ENCODE results near the gene PLAA. TPM values are rescaled to one million over a fixed set of nuclear protein-coding genes. Genes with fewer than 3 reads are reported as not detected.

Gene PLAA
- total RNA-seq, 4 donors from 2014 or later, result 22.4 to 32.3 (median 28.0) TPM

GRCh38 chr9:26925609-26926008, 21.4 kb downstream of the PLAA start:
- WGBS, result 99% methylated on average over 4 of the region's 4 CpGs
- Histone ChIP-seq H3K4me3 (no peak overlapping the region), H3K4me1 (peaks cover 0 to 12% (median 3%) of the 10 kb centered on the region in 4 donors), H3K36me3 (peaks cover 22 to 84% (median 66%) of the 10 kb centered on the region in 4 donors), H3K9me3 (no peaks in the 10 kb centered on the region), H3K27me3 (no peaks in the 10 kb centered on the region), H3K27ac (replicated peaks in 1 of 4) (no peak overlapping the region)
- DNase-seq (ENCODE audit: extremely low spot score), result no peak
- intact Hi-C loops (cut with DNase I), result loop anchor here (10.0 kb wide), 1 partner anchor 49 kb away; no protein-coding TSS in a partner anchor
- no peak for TF ChIP-seq POLR2AphosphoS5 (IDR thresholded peaks at IDR 0.05)
- TF ChIP-seq POLR2A (IDR thresholded peaks at IDR 0.05; ENCODE audit: low read depth), result no peak
- TF ChIP-seq EP300 (IDR thresholded peaks at IDR 0.05), result no peak
- TF ChIP-seq CTCF (IDR thresholded peaks at IDR 0.05), result no peak

DNA sequence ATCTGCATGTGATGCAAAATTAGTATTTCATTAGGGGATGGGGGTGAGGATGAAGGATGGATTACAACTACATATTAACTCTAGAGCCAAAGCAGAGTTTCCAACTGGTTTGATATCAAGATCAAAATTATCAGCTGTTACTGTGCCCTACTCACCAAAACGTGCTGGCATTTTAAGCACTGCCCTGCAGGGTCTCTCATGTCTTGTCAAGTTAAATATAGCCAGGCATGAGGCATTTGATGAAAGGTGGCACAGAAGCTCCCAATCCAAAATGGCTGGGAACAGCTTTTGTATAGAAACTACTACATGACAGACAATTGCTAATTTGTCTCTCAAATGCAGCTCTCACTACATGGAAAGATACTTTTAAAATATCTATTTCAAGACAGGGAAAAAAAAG, 27.3 kb downstream of the PLAA start:
- intact Hi-C loops (cut with DNase I), result loop anchor here (10.0 kb wide), 1 partner anchor 55 kb away; no protein-coding TSS in a partner anchor
- Histone ChIP-seq H3K36me3 (peaks cover 44 to 100% (median 88%) of the 10 kb centered on the region in 4 donors), H3K27ac (replicated peaks in 1 of 4) (no peak overlapping the region), H3K27me3 (no peaks in the 10 kb centered on the region), H3K9me3 (no peaks in the 10 kb centered on the region), H3K4me1 (no peaks in the 10 kb centered on the region), H3K4me3 (no peak overlapping the region)
- TF ChIP-seq EP300 (IDR thresholded peaks at IDR 0.05), result no peak
- TF ChIP-seq POLR2A (IDR thresholded peaks at IDR 0.05; ENCODE audit: low read depth), result no peak
- no peak for DNase-seq (ENCODE audit: extremely low spot score)
- 75% methylated on average over 1 of the region's 1 CpG for WGBS

- TF ChIP-seq POLR2A (IDR thresholded peaks at IDR 0.05; ENCODE audit: low read depth), result no peak
- no peak for TF ChIP-seq POLR2AphosphoS5 (IDR thresholded peaks at IDR 0.05)
- no peak for TF ChIP-seq CTCF (IDR thresholded peaks at IDR 0.05)
- no peak for TF ChIP-seq EP300 (IDR thresholded peaks at IDR 0.05)
These were observed 33.8 kb downstream of the PLAA start for GRCh38 chr9:26913138-26913668.

GRCh38 chr9:26904671-26905070, 42.4 kb downstream of the PLAA start:
- TF ChIP-seq EP300 (IDR thresholded peaks at IDR 0.05) (no peak), CTCF (IDR thresholded peaks at IDR 0.05) (no peak), POLR2A (IDR thresholded peaks at IDR 0.05; ENCODE audit: low read depth) (no peak), POLR2AphosphoS5 (IDR thresholded peaks at IDR 0.05) (no peak)

More at GRCh38 chr9:26913138-26913668, 33.8 kb downstream of the PLAA start:
- Histone ChIP-seq H3K36me3 (peaks cover 20 to 82% (median 57%) of the 10 kb centered on the region in 4 donors), H3K4me1 (no peaks in the 10 kb centered on the region), H3K9me3 (no peaks in the 10 kb centered on the region), H3K27ac (replicated peaks in 1 of 4) (no peak overlapping the region), H3K27me3 (no peaks in the 10 kb centered on the region), H3K4me3 (no peak overlapping the region)
- DNase-seq (ENCODE audit: extremely low spot score), result no peak
- 87% methylated on average over 2 of the region's 2 CpGs for WGBS
- intact Hi-C loops (cut with DNase I), result no loop called here

GRCh38 chr9:26904070-26904469, 43.0 kb downstream of the PLAA start:
- peaks cover 29 to 53% (median 40%) of the 10 kb centered on the region in 4 donors for H3K36me3 ChIP-seq
- no peak overlapping the region for H3K27ac ChIP-seq (replicated peaks in 1 of 4)
- H3K9me3 ChIP-seq, result no peaks in the 10 kb centered on the region
- no peaks in the 10 kb centered on the region for H3K4me1 ChIP-seq
- TF ChIP-seq POLR2A (IDR thresholded peaks at IDR 0.05; ENCODE audit: low read depth) (no peak), CTCF (IDR thresholded peaks at IDR 0.05) (no peak), EP300 (IDR thresholded peaks at IDR 0.05) (no peak), POLR2AphosphoS5 (IDR thresholded peaks at IDR 0.05) (no peak)
- H3K4me3 ChIP-seq, result no peak overlapping the region
- 43% methylated on average over 3 of the region's 3 CpGs for WGBS
- no peak for DNase-seq (ENCODE audit: extremely low spot score)
- no peaks in the 10 kb centered on the region for H3K27me3 ChIP-seq
- intact Hi-C loops (cut with DNase I), result no loop called here

More at GRCh38 chr9:26904671-26905070, 42.4 kb downstream of the PLAA start:
- no peak for DNase-seq (ENCODE audit: extremely low spot score)
- Histone ChIP-seq H3K9me3 (no peaks in the 10 kb centered on the region), H3K36me3 (peaks cover 29 to 57% (median 45%) of the 10 kb centered on the region in 4 donors), H3K27ac (replicated peaks in 1 of 4) (no peak overlapping the region), H3K27me3 (no peaks in the 10 kb centered on the region), H3K4me3 (no peak overlapping the region), H3K4me1 (no peaks in the 10 kb centered on the region)
- intact Hi-C loops (cut with DNase I), result no loop called here
- 75% methylated on average over 1 of the region's 1 CpG for WGBS

Data from esophagus muscularis mucosa (tissue), 4 donors.